GM18499 (cell line): Measurements from ENCODE around the gene SYT17.

Experiments used
- ATAC-seq: cut with Tn5 transposase; IDR thresholded peaks from one replicate; pipeline ENCODE4 v1.9.1; 2021; ENCODE audit warnings: moderate number of reproducible peaks; ENCODE audit not compliant: insufficient read depth, unreplicated experiment

The SYT17 gene

GRCh38 chr16:19137201-19138128 lies 30.6 kb upstream of the SYT17 start:
- no peak for ATAC-seq

- ATAC-seq = no peak
These were observed 29.4 kb upstream of the SYT17 start for GRCh38 chr16:19138601-19139000.

GRCh38 chr16:19139436-19140091 lies 28.5 kb upstream of the SYT17 start:
- ATAC-seq = no peak

- no peak for ATAC-seq
These were observed 27.6 kb upstream of the SYT17 start for GRCh38 chr16:19140396-19140795.

- no peak for ATAC-seq
These were observed 25.0 kb upstream of the SYT17 start for GRCh38 chr16:19142939-19143598.

- no peak for ATAC-seq
These were observed 24.5 kb upstream of the SYT17 start for GRCh38 chr16:19143599-19143956.

GRCh38 chr16:19145010-19145409 lies 23.0 kb upstream of the SYT17 start:
- ATAC-seq = no peak

GRCh38 chr16:19147126-19147525 lies 20.9 kb upstream of the SYT17 start:
- no peak for ATAC-seq

- ATAC-seq = no peak
These were observed 20.4 kb upstream of the SYT17 start for GRCh38 chr16:19147627-19148026.

- no peak for ATAC-seq
These were observed 19.9 kb upstream of the SYT17 start for GRCh38 chr16:19148189-19148588.

- no peak for ATAC-seq
These were observed 16.7 kb upstream of the SYT17 start for GRCh38 chr16:19151310-19151709.

- no peak for ATAC-seq
These were observed 16.0 kb upstream of the SYT17 start for GRCh38 chr16:19152042-19152441.

- no peak for ATAC-seq
These were observed 14.2 kb upstream of the SYT17 start for GRCh38 chr16:19153876-19154275.

- no peak for ATAC-seq
These were observed 6.0 kb upstream of the SYT17 start for GRCh38 chr16:19162085-19162484.

- no peak for ATAC-seq
These were observed 4.8 kb upstream of the SYT17 start for GRCh38 chr16:19163215-19163614.

GRCh38 chr16:19164285-19164684 lies 3.8 kb upstream of the SYT17 start:
- ATAC-seq = no peak

GRCh38 chr16:19165101-19165500 lies 2.9 kb upstream of the SYT17 start:
- ATAC-seq = no peak

GRCh38 chr16:19166500-19166899 lies 1.5 kb upstream of the SYT17 start:
- ATAC-seq = no peak

- ATAC-seq = no peak
These were observed 486 bp downstream of the SYT17 start for GRCh38 chr16:19168371-19169081.

GRCh38 chr16:19169082-19169639 lies 1.1 kb downstream of the SYT17 start:
- no peak for ATAC-seq
